Measurements from ENCODE around the gene ASRGL1.

DNA sequence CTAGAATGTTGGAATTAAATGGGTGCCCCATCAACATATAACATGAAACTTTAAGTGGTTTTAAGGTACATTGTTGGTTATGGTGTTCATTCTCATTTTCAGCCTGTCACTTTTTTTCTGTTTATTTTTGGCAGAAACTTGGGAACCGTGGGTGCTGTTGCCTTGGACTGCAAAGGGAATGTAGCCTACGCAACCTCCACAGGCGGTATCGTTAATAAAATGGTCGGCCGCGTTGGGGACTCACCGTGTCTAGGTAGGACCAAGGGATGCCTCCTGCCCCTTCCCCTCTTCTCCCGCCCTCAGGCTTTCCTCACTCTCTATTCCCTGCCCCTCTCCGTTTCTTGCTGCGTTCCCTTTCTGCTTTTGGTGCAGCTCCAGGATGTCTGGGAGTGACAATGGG, 51.8 kb downstream of the ASRGL1 start:
- TF ChIP-seq, protein P1, sequence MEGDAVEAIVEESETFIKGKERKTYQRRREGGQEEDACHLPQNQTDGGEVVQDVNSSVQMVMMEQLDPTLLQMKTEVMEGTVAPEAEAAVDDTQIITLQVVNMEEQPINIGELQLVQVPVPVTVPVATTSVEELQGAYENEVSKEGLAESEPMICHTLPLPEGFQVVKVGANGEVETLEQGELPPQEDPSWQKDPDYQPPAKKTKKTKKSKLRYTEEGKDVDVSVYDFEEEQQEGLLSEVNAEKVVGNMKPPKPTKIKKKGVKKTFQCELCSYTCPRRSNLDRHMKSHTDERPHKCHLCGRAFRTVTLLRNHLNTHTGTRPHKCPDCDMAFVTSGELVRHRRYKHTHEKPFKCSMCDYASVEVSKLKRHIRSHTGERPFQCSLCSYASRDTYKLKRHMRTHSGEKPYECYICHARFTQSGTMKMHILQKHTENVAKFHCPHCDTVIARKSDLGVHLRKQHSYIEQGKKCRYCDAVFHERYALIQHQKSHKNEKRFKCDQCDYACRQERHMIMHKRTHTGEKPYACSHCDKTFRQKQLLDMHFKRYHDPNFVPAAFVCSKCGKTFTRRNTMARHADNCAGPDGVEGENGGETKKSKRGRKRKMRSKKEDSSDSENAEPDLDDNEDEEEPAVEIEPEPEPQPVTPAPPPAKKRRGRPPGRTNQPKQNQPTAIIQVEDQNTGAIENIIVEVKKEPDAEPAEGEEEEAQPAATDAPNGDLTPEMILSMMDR (IDR thresholded peaks at IDR 0.05), result no peak
- TF ChIP-seq POLR2A (IDR thresholded peaks at IDR 0.05), result no peak
